ENCODE measurements around the gene FTH1. TPM values are rescaled to one million over a fixed set of nuclear protein-coding genes. Genes with fewer than 3 reads are reported as not detected.
"Not testable (repeated sequence)": the region's sequence is repeated elsewhere in the genome, so short reads cannot be mapped to it uniquely, and the experiment has no call there.

Gene FTH1
- total RNA-seq, 1 donor from 2014 or later = 885 TPM

DNA sequence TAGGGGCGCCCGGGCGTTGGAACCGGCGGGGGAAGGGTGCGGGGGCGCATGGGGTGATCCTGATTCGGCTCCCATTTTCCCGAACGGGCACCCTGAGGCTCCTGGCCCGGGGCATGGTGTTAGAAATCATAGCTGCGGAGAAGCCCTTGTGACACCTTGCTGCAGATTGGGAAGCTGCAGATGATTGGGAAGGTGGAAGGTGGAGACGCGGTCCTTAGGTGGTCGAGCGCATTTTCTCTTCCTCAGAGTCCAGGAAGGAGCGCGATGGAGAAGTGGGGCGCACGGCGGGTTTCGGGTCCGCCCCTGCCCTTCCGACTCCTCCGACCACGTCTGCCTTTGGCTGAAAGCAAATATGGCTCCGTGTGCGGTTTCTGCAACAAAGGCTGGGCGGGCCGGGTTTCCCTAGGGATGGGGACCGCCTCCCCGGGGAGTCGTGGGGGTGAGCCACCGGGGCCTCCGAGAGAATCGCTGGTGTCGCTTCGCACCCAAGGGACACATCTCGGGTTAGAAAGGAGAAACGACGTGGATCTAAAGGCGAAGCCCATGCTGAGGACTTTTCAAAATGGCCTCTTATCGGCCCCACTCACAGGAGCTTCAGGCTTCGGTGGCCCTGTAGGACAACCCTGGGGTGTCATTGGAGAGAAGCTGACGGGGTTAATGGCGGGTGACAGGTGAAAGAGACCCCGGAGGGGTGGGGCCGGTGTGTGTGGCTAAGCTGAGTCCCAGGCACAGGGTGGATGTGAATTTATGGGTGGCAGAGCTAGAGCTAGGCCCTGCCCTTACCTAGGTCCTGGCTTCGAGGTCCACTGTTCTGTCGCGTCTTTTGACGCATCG, 707 bp upstream of the FTH1 start:
- Mint-ChIP-seq H3K4me1 (ENCODE audit: low read depth, unreplicated experiment) (peaks cover 19% of the 10 kb centered on the region), H3K4me3 (ENCODE audit: unreplicated experiment) (peak overlapping the region; percentile 85), H3K9me3 (ENCODE audit: unreplicated experiment) (peaks cover 8% of the 10 kb centered on the region), H3K27ac (ENCODE audit: unreplicated experiment) (peak overlapping the region; percentile 96), H3K36me3 (ENCODE audit: unreplicated experiment) (peaks cover 10% of the 10 kb centered on the region), H3K27me3 (ENCODE audit: unreplicated experiment) (peaks cover 7% of the 10 kb centered on the region)
- TF ChIP-seq, protein P1, sequence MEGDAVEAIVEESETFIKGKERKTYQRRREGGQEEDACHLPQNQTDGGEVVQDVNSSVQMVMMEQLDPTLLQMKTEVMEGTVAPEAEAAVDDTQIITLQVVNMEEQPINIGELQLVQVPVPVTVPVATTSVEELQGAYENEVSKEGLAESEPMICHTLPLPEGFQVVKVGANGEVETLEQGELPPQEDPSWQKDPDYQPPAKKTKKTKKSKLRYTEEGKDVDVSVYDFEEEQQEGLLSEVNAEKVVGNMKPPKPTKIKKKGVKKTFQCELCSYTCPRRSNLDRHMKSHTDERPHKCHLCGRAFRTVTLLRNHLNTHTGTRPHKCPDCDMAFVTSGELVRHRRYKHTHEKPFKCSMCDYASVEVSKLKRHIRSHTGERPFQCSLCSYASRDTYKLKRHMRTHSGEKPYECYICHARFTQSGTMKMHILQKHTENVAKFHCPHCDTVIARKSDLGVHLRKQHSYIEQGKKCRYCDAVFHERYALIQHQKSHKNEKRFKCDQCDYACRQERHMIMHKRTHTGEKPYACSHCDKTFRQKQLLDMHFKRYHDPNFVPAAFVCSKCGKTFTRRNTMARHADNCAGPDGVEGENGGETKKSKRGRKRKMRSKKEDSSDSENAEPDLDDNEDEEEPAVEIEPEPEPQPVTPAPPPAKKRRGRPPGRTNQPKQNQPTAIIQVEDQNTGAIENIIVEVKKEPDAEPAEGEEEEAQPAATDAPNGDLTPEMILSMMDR (IDR thresholded peaks at IDR 0.05; ENCODE audit: partially characterized antibody, unreplicated experiment) = no peak
- DNase-seq = peak; percentile 38

DNA sequence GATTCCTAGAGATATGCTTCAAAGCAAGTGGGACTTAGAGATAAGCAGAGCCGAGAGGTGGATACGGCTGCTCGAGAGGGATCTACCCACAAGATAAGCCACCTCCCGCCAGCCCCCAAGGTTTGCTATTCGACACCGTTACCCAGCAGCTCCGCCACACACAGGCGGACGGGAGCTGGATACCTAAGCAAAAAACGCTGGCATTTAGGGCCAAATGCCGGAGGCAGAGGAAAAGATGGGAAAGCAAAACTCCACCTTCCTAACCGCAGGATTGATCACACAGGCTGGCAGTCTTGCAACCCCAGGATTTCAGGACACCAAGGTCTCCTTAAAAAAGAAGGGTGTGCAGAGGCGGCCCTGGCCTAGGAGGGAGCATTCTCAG, 709 bp downstream of the FTH1 start:
- peaks cover 8% of the 10 kb centered on the region for H3K27me3 Mint-ChIP-seq (ENCODE audit: unreplicated experiment)
- DNase-seq = no peak
- peak overlapping the region; percentile 73 for H3K27ac Mint-ChIP-seq (ENCODE audit: unreplicated experiment)
- peaks cover 17% of the 10 kb centered on the region for H3K4me1 Mint-ChIP-seq (ENCODE audit: low read depth, unreplicated experiment)
- peaks cover 8% of the 10 kb centered on the region for H3K9me3 Mint-ChIP-seq (ENCODE audit: unreplicated experiment)
- H3K4me3 Mint-ChIP-seq (ENCODE audit: unreplicated experiment) = peak overlapping the region; percentile 98
- H3K36me3 Mint-ChIP-seq (ENCODE audit: unreplicated experiment) = peaks cover 13% of the 10 kb centered on the region
- TF ChIP-seq, protein P1 (IDR thresholded peaks at IDR 0.05; ENCODE audit: partially characterized antibody, unreplicated experiment) = no peak

DNA sequence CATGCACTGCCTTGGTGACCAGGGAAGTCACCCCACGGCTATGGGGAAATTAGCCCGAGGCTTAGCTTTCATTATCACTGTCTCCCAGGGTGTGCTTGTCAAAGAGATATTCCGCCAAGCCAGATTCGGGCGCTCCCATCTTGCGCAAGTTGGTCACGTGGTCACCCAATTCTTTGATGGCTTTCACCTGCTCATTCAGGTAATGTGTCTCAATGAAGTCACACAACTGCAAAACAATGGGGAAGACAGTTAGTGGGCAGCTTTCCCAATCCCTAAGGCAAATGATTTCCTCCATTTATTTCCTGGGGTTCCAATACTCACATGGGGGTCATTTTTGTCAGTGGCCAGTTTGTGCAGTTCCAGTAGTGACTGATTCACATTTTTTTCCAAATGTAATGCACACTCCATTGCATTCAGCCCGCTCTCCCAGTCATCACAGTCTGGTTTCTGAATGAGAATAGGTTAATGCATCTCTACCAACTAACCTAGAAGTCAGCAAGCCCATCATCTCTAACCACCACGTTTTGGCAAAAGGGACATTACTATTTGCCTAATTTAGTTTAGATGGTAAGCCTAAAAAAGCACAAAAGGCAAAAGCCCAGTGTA, 2.7 kb downstream of the FTH1 start:
- Mint-ChIP-seq H3K9me3 (ENCODE audit: unreplicated experiment) (peaks cover 10% of the 10 kb centered on the region), H3K4me3 (ENCODE audit: unreplicated experiment) (peak overlapping the region; percentile 98), H3K36me3 (ENCODE audit: unreplicated experiment) (peaks cover 13% of the 10 kb centered on the region)
- H3K27ac Mint-ChIP-seq (ENCODE audit: unreplicated experiment); H3K27me3 Mint-ChIP-seq (ENCODE audit: unreplicated experiment); DNase-seq; H3K4me1 Mint-ChIP-seq (ENCODE audit: low read depth, unreplicated experiment): not testable (repeated sequence)

DNA sequence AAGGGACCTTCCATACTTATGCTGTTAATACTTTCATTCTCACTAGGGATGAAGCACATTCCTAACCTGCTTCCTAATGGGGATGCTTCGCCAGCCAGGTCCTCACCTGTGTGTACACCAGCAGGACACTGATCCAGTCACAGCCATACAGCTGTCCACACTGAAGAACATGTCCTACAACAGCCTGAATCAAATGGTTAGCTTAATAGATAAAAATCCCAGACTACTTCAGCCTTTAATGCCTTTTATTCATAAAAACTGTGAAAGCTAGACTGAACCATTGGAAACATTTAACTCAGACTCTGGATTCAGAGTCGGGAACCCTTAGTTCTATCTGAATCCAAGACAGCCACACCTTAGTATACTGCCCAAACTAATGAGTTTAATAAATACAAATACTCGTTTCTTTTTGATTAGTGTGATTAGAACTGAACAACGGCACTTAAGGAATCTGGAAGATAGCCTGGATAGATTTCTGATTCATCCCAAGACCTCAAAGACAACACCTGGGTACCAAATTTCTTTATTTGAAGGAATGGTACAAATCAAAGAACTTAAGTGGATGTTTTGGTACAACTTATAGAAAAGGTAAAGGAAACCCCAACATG, 3.3 kb downstream of the FTH1 start:
- Mint-ChIP-seq H3K4me3 (ENCODE audit: unreplicated experiment) (no peak overlapping the region), H3K36me3 (ENCODE audit: unreplicated experiment) (peaks cover 13% of the 10 kb centered on the region), H3K4me1 (ENCODE audit: low read depth, unreplicated experiment) (peaks cover 8% of the 10 kb centered on the region), H3K9me3 (ENCODE audit: unreplicated experiment) (peaks cover 10% of the 10 kb centered on the region), H3K27ac (ENCODE audit: unreplicated experiment) (no peak overlapping the region), H3K27me3 (ENCODE audit: unreplicated experiment) (peaks cover 9% of the 10 kb centered on the region)
- no peak for DNase-seq
- TF ChIP-seq, protein P1 (IDR thresholded peaks at IDR 0.05; ENCODE audit: partially characterized antibody, unreplicated experiment) = no peak

DNA sequence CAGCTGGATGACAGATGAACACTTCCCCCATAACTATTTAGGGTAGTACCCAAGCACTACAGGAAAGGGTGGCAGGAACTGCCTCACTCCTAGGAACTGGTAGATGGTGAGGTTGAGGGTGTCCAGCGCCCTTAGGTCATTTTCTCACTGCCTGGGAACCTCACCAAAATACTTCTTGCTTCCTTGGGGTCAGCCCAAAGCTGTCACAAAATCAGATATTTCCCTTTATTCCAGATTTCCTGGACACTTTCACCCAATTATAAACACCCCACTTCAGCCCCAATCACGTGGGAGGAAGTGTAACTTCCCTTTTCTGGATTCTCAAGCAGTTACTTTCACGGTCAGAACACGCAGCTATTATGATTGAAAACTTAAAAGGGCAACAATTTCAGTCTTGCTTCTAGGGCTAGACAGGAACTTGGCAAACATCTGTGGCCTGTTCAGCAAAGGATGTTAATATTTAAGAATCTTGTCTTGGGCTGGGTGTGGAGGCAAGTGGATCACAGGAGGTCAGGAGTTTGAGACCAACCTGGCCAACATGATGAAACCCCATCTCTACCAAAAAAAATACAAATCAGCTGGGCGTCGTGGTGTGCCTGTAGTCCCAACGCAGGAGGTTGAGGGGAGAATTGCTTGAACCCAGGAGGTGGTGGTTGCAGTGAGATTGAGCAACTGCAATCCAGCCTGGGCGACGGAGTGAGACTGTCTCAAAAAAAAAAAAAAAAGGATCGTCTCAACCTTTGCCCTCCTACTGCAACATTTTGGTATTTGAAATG, 4.0 kb downstream of the FTH1 start:
- DNase-seq = no peak
- Mint-ChIP-seq H3K27me3 (ENCODE audit: unreplicated experiment) (peaks cover 10% of the 10 kb centered on the region), H3K36me3 (ENCODE audit: unreplicated experiment) (peaks cover 17% of the 10 kb centered on the region), H3K4me1 (ENCODE audit: low read depth, unreplicated experiment) (peaks cover 6% of the 10 kb centered on the region), H3K4me3 (ENCODE audit: unreplicated experiment) (peak overlapping the region; percentile 15), H3K9me3 (ENCODE audit: unreplicated experiment) (peaks cover 10% of the 10 kb centered on the region), H3K27ac (ENCODE audit: unreplicated experiment) (no peak overlapping the region)
- TF ChIP-seq, protein P1 (IDR thresholded peaks at IDR 0.05; ENCODE audit: partially characterized antibody, unreplicated experiment) = no peak
